Right ventricle myocardium inferior (tissue), 1 donor: Measurements from ENCODE around the gene G2E3. TPM values are rescaled to one million over a fixed set of nuclear protein-coding genes. Genes with fewer than 3 reads are reported as not detected.
"Not testable (repeated sequence)": the region's sequence is repeated elsewhere in the genome, so short reads cannot be mapped to it uniquely, and the experiment has no call there.

ENCODE experiments used
- ATAC-seq: fragments of 200-7000 bp; cut with Tn5 transposase; one replicate; pipeline ENCODE4 v1.9.1; 2020; ENCODE audit warnings: mild to moderate bottlenecking, moderate library complexity
- DNase-seq: peaks from one replicate; pipeline ENCODE4 v3.0.0; 2021; ENCODE audit errors: missing footprints
- intact Hi-C: fragments of 100-400 bp; cut with DNase I; formaldehyde crosslinking; loops from one replicate; pipeline ENCODE4 v1.11.0; 2022
- total RNA-seq: library from RNA; stranded (reverse); fragmentation: NEBNext Ultra II Directional; extraction: Animal tissue kit (Norgen Biotek cat#: 25700); gene quantifications from one replicate; pipeline ENCODE4 v1.2.1, GENCODE V29; 2021
- donor health status: DM: no; HTN: yes; CAD: no; lungs with severe emphysema.

Gene G2E3
- total RNA-seq, 1 donor from 2014 or later, result 6.9 TPM

- DNase-seq, result no peak
- intact Hi-C loops, result no loop called here
- no peak for ATAC-seq
Observed at GRCh38 chr14:30587141-30587540, 28.2 kb downstream of the G2E3 start.

GRCh38 chr14:30588873-30589272, 29.9 kb downstream of the G2E3 start:
- intact Hi-C loops, result no loop called here
- ATAC-seq (no peak), DNase-seq (no peak)

GRCh38 chr14:30596935-30597334, 38.0 kb downstream of the G2E3 start:
- intact Hi-C loops, result no loop called here
- DNase-seq (no peak), ATAC-seq (no peak)

- intact Hi-C loops, result no loop called here
- no peak for ATAC-seq
- DNase-seq, result no peak
Observed at GRCh38 chr14:30597504-30597903, 38.5 kb downstream of the G2E3 start.

- intact Hi-C loops, result no loop called here
- no peak for DNase-seq
- no peak for ATAC-seq
Observed at GRCh38 chr14:30600922-30601918, 42.3 kb downstream of the G2E3 start.

GRCh38 chr14:30603402-30603801, 44.4 kb downstream of the G2E3 start:
- intact Hi-C loops, result no loop called here
- ATAC-seq (no peak), DNase-seq (no peak)

GRCh38 chr14:30604696-30605095, 45.7 kb downstream of the G2E3 start:
- ATAC-seq, DNase-seq, intact Hi-C loops: not testable (repeated sequence)

- intact Hi-C loops, result no loop called here
- DNase-seq (no peak), ATAC-seq (no peak)
Observed at GRCh38 chr14:30607156-30607780, 48.3 kb downstream of the G2E3 start.

GRCh38 chr14:30608533-30609006, 49.6 kb downstream of the G2E3 start:
- no peak for ATAC-seq
- DNase-seq, result no peak
- intact Hi-C loops, result no loop called here

GRCh38 chr14:30610787-30611343, 51.9 kb downstream of the G2E3 start:
- DNase-seq (peak; percentile 75), ATAC-seq (no peak)
- intact Hi-C loops, result no loop called here

GRCh38 chr14:30614155-30614554, 55.2 kb downstream of the G2E3 start:
- DNase-seq (no peak), ATAC-seq (no peak)
- intact Hi-C loops, result no loop called here

- ATAC-seq, result no peak
- intact Hi-C loops, result no loop called here
- DNase-seq, result no peak
Observed at GRCh38 chr14:30620178-30620577, 61.2 kb downstream of the G2E3 start.

- intact Hi-C loops, result no loop called here
- ATAC-seq (peak; percentile 14), DNase-seq (no peak)
Observed at GRCh38 chr14:30621354-30621939, 62.5 kb downstream of the G2E3 start.

GRCh38 chr14:30621940-30622830, 63.2 kb downstream of the G2E3 start, which contains the start of gene SCFD1:
TSS of gene SCFD1 (plus strand) at chr14:30622319. CDS start at chr14:30622339, 20 bp downstream.
- peak; percentile 99 for ATAC-seq
- DNase-seq, result peak; percentile 98
- intact Hi-C loops, result no loop called here

GRCh38 chr14:30623412-30624131, 64.6 kb downstream of the G2E3 start:
- intact Hi-C loops, result no loop called here
- DNase-seq (no peak), ATAC-seq (no peak)

- ATAC-seq, result no peak
- intact Hi-C loops, result no loop called here
- no peak for DNase-seq
Observed at GRCh38 chr14:30624132-30624423, 65.1 kb downstream of the G2E3 start.

GRCh38 chr14:30625533-30625932, 66.6 kb downstream of the G2E3 start:
- no peak for ATAC-seq
- DNase-seq, result no peak
- intact Hi-C loops, result no loop called here

GRCh38 chr14:30629432-30629831, 70.5 kb downstream of the G2E3 start:
- intact Hi-C loops, ATAC-seq, DNase-seq: not testable (repeated sequence)
